ENCODE results near the gene SETD6. TPM values are rescaled to one million over a fixed set of nuclear protein-coding genes. Genes with fewer than 3 reads are reported as not detected.

SETD6 gene
- total and polyA plus RNA-seq, 9 of the 15 experiments (the other 6 are each of a cell fraction or from before 2014, with no cell fraction given) = 9.2 to 40.9 (median 19.8) TPM

DNA sequence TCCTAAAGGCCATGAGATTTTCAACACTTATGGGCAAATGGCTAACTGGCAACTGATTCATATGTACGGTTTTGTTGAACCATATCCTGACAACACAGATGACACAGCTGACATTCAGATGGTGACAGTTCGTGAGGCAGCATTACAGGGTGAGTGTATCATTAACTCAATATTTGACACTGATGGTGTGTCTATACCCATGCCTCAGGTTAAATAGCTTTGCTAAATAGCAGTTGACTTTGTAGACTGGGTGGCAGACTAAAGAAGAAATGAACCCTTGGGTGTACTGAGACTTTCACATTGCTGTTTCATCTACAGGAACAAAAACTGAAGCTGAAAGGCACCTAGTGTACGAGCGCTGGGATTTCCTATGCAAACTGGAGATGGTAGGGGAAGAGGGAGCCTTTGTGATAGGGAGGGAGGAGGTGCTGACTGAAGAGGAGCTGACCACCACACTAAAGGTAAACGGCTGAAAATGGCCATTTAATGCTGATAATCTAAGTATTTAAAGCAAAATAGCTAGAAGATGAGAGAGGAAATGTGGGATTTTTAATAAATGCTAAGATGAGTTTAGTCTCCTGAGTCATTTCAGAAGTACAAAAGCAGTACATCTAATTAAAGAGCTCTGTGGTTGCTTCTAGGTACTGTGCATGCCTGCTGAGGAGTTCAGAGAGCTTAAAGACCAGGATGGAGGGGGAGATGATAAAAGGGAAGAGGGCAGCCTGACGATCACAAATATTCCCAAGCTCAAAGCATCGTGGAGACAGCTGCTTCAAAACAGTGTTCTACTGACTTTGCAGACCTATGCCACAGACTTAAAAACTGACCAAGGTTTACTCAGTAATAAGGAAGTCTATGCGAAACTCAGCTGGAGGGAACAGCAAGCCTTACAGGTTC lies 3.0 kb downstream of the SETD6 start:
- CTCF ChIA-PET (ENCODE audit: low intra/inter-chr PET ratio) = no interaction called here
- H3K9me3 ChIP-seq (replicated peaks; ENCODE audit: control insufficient read depth, insufficient read depth, low read depth, low read length) = no peaks in the 10 kb centered on the region
- H3K4me2 ChIP-seq (ENCODE audit: insufficient read depth, low read length) = no peak overlapping the region
- no peak overlapping the region for H3K4me3 ChIP-seq
- no peak for ATAC-seq
- WGBS (ENCODE audit: insufficient coverage, low coverage, missing lambda C conversion rate) = 77% methylated on average over 8 of the region's 8 CpGs
- H3K4me1 ChIP-seq (replicated peaks in 1 of 2; ENCODE audit: control insufficient read depth in 2 of 2, insufficient read depth in 2 of 2, low read length in 2 of 2) = peaks cover 4 to 24% of the 10 kb centered on the region in 2 experiments; a peak in 4 of 5 replicates
- no TSS peak for BruUV-seq (replicated peaks)
- peaks cover 71% of the 10 kb centered on the region for H3K36me3 ChIP-seq (ENCODE audit: control insufficient read depth, insufficient read depth, low read length)
- H3K27ac ChIP-seq (ENCODE audit: extremely low read depth, low read depth, low read length) = no peak overlapping the region
- POLR2A ChIA-PET = interaction anchor here (0.8 to 2.5 kb wide), 7 partner anchors 9 to 143 kb away, joined by 3 to 13 read pairs (median 4); no protein-coding TSS in a partner anchor
- H4K20me1 ChIP-seq (replicated peaks; ENCODE audit: control insufficient read depth, insufficient read depth, low read length) = peaks cover 16% of the 10 kb centered on the region
- no peaks in the 10 kb centered on the region for H3K27me3 ChIP-seq (ENCODE audit: control insufficient read depth in 2 of 2, insufficient read depth in 2 of 2, low read length in 2 of 2)
- H3K79me2 ChIP-seq (ENCODE audit: control insufficient read depth, insufficient read depth, low read length) = peaks cover 33% of the 10 kb centered on the region
- no peak for DNase-seq (ENCODE audit: extremely low read depth in 1 of 4, low spot score in 3 of 4)
- TF ChIP-seq RBM22 (IDR thresholded peaks at IDR 0.05; ENCODE audit: low read depth, low read length, poor library complexity, severe bottlenecking) = peak; percentile 53
- no peak for TF ChIP-seq FUS (optimal IDR thresholded peaks at IDR 0.05; ENCODE audit: low read depth, low read length)
- TF ChIP-seq, protein P1, sequence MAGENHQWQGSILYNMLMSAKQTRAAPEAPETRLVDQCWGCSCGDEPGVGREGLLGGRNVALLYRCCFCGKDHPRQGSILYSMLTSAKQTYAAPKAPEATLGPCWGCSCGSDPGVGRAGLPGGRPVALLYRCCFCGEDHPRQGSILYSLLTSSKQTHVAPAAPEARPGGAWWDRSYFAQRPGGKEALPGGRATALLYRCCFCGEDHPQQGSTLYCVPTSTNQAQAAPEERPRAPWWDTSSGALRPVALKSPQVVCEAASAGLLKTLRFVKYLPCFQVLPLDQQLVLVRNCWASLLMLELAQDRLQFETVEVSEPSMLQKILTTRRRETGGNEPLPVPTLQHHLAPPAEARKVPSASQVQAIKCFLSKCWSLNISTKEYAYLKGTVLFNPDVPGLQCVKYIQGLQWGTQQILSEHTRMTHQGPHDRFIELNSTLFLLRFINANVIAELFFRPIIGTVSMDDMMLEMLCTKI (IDR thresholded peaks at IDR 0.05; ENCODE audit: partially characterized antibody) = no peak
- no peak for TF ChIP-seq YBX1 (IDR thresholded peaks at IDR 0.05)
- peak; percentile 47; the same call in 1 of the 2 replicates for TF ChIP-seq POLR2A (conservative IDR thresholded peaks at IDR 0.05)
- no peak for TF ChIP-seq HNRNPH1 (optimal IDR thresholded peaks at IDR 0.05; ENCODE audit: low read depth, low read length)
- TF ChIP-seq, protein P2, sequence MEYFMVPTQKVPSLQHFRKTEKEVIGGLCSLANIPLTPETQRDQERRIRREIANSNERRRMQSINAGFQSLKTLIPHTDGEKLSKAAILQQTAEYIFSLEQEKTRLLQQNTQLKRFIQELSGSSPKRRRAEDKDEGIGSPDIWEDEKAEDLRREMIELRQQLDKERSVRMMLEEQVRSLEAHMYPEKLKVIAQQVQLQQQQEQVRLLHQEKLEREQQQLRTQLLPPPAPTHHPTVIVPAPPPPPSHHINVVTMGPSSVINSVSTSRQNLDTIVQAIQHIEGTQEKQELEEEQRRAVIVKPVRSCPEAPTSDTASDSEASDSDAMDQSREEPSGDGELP (CRISPR knock-in tag; IDR thresholded peaks at IDR 0.05; ENCODE audit: borderline replicate concordance) = no peak
- H3K9me1 ChIP-seq (ENCODE audit: control insufficient read depth, insufficient read depth, low read length) = no peaks in the 10 kb centered on the region
- H3K9ac ChIP-seq (ENCODE audit: insufficient read depth in 1 of 2, low read depth in 2 of 2, low read length in 2 of 2) = no peak overlapping the region
- FAIRE-seq = no peak
- in situ Hi-C loops (cut with MboI) = no loop called here
- no peak overlapping the region for H2AFZ ChIP-seq (ENCODE audit: low read depth, low read length)
- intact Hi-C loops (cut with micrococcal nuclease) = no loop called here
